Embryonic facial prominence (tissue), 1 donor: ENCODE results near the gene MEIOB.
"Not testable (repeated sequence)": the region's sequence is repeated elsewhere in the genome, so short reads cannot be mapped to it uniquely, and the experiment has no call there.

Experiments used
- DNase-seq: peaks from one replicate; pipeline ENCODE4 v3.0.0-alpha.2; 2016; ENCODE audit errors: extremely low spot score

Gene MEIOB

GRCh38 chr16:1877804-1878203, 5.8 kb upstream of the MEIOB start:
- no peak for DNase-seq

DNA sequence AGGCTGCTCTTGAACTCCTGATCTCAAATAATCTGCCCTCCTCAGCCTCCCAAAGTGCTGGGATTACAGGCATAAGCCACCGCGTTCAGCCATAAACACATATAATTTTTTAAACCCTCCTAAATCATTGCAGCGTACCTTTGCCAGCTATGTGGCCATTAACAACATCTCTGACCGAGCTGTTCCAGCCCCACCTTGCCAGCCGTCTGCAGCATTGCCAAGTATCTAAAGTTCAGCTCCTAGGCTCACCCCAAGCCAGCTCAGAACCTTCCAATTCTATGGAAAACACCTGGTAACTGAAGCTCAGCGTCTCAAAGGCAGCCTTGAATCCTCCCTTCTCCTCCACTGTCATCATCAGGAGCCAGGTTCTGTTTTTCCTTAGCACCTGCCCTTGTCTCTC, 5.1 kb upstream of the MEIOB start:
- no peak for DNase-seq

GRCh38 chr16:1876468-1876867, 4.5 kb upstream of the MEIOB start:
- no peak for DNase-seq

DNA sequence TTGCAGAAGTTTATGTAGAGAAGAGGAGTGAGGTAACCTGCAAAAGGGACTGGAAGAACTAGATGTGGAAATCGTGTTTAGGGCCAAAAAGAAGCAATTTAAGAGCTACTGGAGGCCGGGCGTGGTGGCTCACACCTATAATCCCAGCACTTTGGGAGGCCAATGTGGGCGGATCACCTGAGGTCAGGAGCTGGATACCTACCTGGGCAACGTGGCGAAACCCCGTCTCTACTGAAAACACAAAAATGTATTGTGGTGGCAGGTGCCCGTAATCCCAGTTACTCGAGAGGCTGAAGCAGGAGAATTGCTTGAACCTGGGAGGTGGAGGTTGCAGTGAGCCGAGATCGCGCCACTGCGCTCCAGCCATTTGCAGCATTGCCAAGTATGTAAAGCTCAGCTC, 4.1 kb upstream of the MEIOB start:
- not testable (repeated sequence) for DNase-seq

GRCh38 chr16:1874854-1875253, 2.9 kb upstream of the MEIOB start:
- DNase-seq, result no peak

DNA sequence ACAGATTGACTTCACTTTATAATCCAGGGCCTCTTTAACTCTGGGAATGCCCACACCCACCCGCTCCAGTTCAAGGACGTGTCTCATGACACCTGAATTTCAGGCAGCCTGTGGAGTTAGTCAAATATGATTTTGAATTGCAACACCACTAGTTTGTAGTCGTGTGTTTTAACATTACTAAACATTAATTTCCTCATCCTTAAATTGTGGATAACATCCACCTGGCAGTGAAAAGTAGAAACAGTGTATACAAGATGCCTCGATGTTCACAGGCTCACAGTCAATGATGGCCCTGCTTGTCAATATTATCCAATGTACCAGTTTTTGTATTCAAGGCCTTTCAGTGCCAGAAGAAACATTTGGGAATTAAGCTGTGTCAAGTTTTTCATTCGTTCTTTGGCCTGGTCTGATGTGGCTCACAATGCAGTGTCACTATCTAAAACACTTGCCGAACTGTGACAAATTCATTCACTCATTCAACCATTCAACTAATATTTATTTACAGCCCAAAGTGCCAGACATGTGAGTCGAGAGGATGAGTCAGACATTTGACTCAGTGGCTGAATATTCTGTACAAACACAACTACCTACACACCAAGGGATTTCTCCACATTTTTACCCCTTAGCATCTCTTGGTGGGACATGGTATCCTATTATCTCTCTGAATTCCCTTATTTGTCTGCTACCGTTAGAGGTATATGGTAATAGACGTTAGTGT, 1.4 kb downstream of the MEIOB start:
- no peak for DNase-seq

- no peak for DNase-seq
Observed at GRCh38 chr16:1865902-1866690, 5.9 kb downstream of the MEIOB start.

GRCh38 chr16:1863681-1864460, 8.1 kb downstream of the MEIOB start:
- no peak for DNase-seq

GRCh38 chr16:1862394-1862793, 9.6 kb downstream of the MEIOB start:
- no peak for DNase-seq

- DNase-seq, result no peak
Observed at GRCh38 chr16:1861730-1862129, 10.2 kb downstream of the MEIOB start.

DNA sequence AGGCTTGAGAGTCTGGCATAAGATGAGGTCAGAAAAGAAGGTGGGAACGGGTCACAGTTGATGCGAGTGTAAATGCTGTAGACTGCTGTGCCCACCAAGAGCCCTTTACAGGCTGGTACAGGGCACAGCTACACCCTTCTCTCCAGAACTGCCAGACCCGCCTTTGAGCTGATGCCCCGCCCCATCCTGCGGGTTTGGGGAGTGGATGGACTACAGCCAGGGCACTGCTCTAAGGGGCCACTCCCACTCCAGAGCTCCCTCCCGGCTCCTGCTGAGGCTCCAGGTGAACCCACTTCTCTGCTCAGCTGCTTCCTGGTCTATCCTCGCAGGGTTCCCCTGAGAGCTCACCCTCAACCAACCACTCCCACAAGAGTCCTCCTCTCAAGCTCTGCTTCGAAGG, 12.3 kb downstream of the MEIOB start:
- no peak for DNase-seq

DNA sequence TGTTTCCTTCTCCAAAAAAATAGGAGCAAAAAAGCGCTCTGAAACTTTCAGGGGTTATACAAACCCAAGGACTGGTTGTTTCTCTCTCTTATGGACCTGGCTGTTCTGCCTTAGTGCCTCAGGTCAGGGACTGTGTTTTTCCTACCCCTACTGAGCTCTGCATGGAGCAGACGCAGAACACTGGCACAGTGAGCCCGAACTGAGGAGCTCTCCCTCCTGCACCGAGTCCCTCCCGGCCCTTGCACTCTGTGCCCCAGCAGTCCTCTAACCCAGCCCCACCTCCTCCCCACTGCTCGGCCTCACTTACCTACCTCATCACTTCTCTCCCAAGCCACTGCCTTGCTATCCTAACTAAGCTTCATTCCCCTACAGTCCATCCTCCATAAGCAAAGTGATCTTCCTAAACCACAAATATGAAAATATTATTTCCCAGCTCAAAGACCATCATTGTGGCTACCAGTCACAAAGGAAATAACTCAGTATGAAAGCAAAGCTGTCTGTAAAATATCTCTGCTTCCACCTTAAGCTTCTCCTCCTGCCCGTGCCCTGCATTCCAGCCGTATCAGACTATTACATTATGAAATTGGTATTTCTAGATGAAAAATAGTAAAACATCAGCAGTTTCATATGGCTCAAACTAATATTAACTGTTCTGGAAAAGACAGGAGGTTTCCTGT, 13.6 kb downstream of the MEIOB start:
- DNase-seq, result no peak

GRCh38 chr16:1857433-1858097, 14.4 kb downstream of the MEIOB start:
- DNase-seq, result no peak

GRCh38 chr16:1851793-1852192, 20.2 kb downstream of the MEIOB start:
- no peak for DNase-seq

DNA sequence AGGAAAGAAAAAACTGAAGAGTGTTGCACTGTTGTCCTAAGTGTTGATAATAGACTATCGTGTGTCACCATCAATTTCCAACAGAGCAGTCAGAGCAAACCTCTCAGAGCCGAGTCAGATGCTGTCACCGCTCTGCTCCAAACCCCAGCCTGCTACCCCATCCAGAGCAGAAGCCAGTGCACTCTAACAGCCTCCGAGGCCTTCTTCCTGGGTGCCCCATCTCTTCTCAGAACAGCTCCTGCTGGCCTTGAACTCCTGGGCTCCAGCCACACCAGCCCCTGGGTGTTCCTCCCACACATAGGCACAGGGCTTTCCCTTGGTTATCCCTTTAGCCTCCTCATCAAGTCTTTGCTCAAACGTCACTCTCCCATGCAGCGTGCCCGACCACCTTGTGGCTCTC, 21.0 kb downstream of the MEIOB start:
- DNase-seq, result no peak

GRCh38 chr16:1846416-1846815, 25.5 kb downstream of the MEIOB start:
- no peak for DNase-seq

DNA sequence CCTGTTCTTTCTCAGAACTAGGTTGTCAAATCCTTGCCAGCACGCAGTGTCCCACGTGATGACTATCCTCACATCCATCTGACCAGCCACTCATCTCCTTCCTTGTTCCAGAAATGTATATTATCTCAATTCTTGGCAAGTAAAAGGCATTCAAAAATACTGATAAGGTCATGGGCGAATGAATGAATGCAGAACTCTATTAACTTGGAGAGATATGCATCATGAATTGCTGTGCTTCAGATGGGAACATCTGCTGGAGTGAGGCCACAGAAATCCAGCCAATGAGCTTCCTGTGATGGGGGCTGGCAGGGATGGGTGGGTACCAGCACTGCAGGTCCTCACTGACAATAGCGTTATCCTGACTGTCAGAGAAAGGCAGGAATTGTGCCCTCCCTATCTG, 26.0 kb downstream of the MEIOB start:
- no peak for DNase-seq

- DNase-seq, result no peak
Observed at GRCh38 chr16:1839554-1839953, 32.4 kb downstream of the MEIOB start.

- no peak for DNase-seq
Observed at GRCh38 chr16:1834096-1834495, 37.9 kb downstream of the MEIOB start.

- DNase-seq, result no peak
Observed at GRCh38 chr16:1832838-1833454, 39.0 kb downstream of the MEIOB start.
